Fibroblast of lung (primary cell): Measurements from ENCODE around the gene HIRA. TPM values are rescaled to one million over a fixed set of nuclear protein-coding genes. Genes with fewer than 3 reads are reported as not detected.

Source experiments
- DNase-seq, 2 donors: peaks; one replicate each; pipeline versions ENCODE4 v3.0.0 to v3.0.0-alpha.2; 2010; ENCODE audit warnings: low read depth in 2 of 2
- H2AFZ ChIP-seq: 2 replicates; pipeline ENCODE4 v1.5.1; 2012; ENCODE audit warnings: low read length, control low read depth, inconsistent platforms
- H3K27ac ChIP-seq: 2 replicates; pipeline ENCODE4 v1.5.1; 2011; ENCODE audit warnings: low read length, control low read depth; ENCODE audit not compliant: insufficient read depth
- H3K27me3 ChIP-seq: 2 replicates; pipeline ENCODE4 v1.5.1; 2011; ENCODE audit warnings: mild to moderate bottlenecking, low read length; ENCODE audit not compliant: control insufficient read depth, insufficient read depth
- H3K36me3 ChIP-seq: 2 replicates; pipeline ENCODE4 v1.5.1; 2011; ENCODE audit warnings: low read length; ENCODE audit not compliant: control insufficient read depth, insufficient read depth
- H3K4me1 ChIP-seq: 2 replicates; pipeline ENCODE4 v1.5.1; 2011; ENCODE audit warnings: low read length; ENCODE audit not compliant: control insufficient read depth, insufficient read depth; ENCODE audit errors: extremely low read depth
- H3K4me2 ChIP-seq: 2 replicates; pipeline ENCODE4 v1.5.1; 2011; ENCODE audit warnings: low read length, control low read depth; ENCODE audit not compliant: insufficient read depth; ENCODE audit errors: extremely low read depth
- H3K4me3 ChIP-seq, 4 experiments: fragments of 200-600 bp in 1 of 4; sonication (generic) in 1 of 4; replicated peaks in 1 of 4; 2 replicates each; pipeline ENCODE4 v1.5.1; 2011 to 2016; ENCODE audit warnings: low read length in 4 of 4, low read depth in 3 of 4, mild to moderate bottlenecking in 3 of 4, control low read depth in 2 of 4, inconsistent platforms in 1 of 4, mixed read lengths in 1 of 4; ENCODE audit not compliant: insufficient read depth in 1 of 4; ENCODE audit errors: control extremely low read depth in 1 of 4
- H3K79me2 ChIP-seq: 2 replicates; pipeline ENCODE4 v1.5.1; 2012; ENCODE audit warnings: mild to moderate bottlenecking, low read length, inconsistent platforms; ENCODE audit not compliant: control insufficient read depth, insufficient read depth
- H3K9ac ChIP-seq: 2 replicates; pipeline ENCODE4 v1.5.1; 2011; ENCODE audit warnings: mild to moderate bottlenecking, low read length, control low read depth; ENCODE audit not compliant: insufficient read depth
- H3K9me3 ChIP-seq: 2 replicates; pipeline ENCODE4 v1.5.1; 2012; ENCODE audit warnings: low read depth, low read length; ENCODE audit not compliant: control insufficient read depth, insufficient read depth
- H4K20me1 ChIP-seq: 2 replicates; pipeline ENCODE4 v1.5.1; 2011; ENCODE audit warnings: low read length; ENCODE audit not compliant: control insufficient read depth, insufficient read depth; ENCODE audit errors: extremely low read depth
- CTCF ChIP-seq, 2 donors: IDR thresholded peaks in 1 of 2; conservative IDR thresholded peaks in 1 of 2; 1 replicate in 1 of 2; 2 replicates in 1 of 2; pipeline ENCODE4 v1.5.1; 2011 to 2012; ENCODE audit warnings: low read length in 2 of 2, control low read depth in 1 of 2, inconsistent platforms in 1 of 2, low read depth in 1 of 2, mild to moderate bottlenecking in 1 of 2
- EZH2 ChIP-seq: IDR thresholded peaks from 2 replicates; pipeline ENCODE4 v1.5.1; 2012; ENCODE audit warnings: low read length, control low read depth, mild to moderate bottlenecking; ENCODE audit errors: missing control alignments
- polyA plus RNA-seq, 2 donors: library from polyadenylated mRNA; depleted of rRNA in 1 of 2; stranded (reverse) in 1 of 2; unstranded in 1 of 2; fragments of >200 nt; gene quantifications; 2 replicates each; pipeline ENCODE4 v1.2.1, GENCODE V29; 2011 to 2012; ENCODE audit warnings: missing spikeins in 1 of 2
- total RNA-seq: library from RNA; depleted of rRNA; stranded (reverse); fragments of >200 nt; gene quantifications from 2 replicates; pipeline ENCODE4 v1.2.1, GENCODE V29; 2014

Gene HIRA
- total and polyA plus RNA-seq, 2 donors (not counting 1 experiment from before 2014, with no cell fraction given), result 19.2 to 20.5 TPM

DNA sequence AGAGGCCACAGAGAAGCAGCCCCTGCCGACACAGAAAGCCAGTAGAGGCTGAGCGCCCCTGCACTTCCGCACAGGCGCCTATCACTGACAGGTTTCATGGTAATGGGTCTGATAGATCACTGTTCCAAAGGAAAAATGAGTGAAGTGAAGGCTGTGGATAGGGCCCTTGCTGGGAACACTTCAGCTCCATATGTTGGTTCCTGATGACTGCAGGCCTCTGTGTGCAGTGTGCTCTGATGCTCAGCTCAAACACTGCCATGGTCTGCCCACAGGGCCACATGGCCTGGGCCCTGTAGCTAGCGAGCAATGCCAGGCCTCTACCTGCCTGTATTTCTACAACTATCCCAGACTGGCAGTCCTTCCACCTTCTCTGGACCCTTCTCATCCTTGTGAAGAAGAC is 77.3 kb downstream of the HIRA start:
- Histone ChIP-seq H3K9me3 (no peaks in the 10 kb centered on the region), H3K27me3 (no peaks in the 10 kb centered on the region), H3K27ac (no peak overlapping the region), H3K79me2 (no peaks in the 10 kb centered on the region), H3K36me3 (peaks cover 33% of the 10 kb centered on the region), H3K4me3 (no peak overlapping the region), H4K20me1 (no peaks in the 10 kb centered on the region), H3K4me1 (peaks cover 3% of the 10 kb centered on the region), H3K9ac (no peak overlapping the region), H2AFZ (no peak overlapping the region), H3K4me2 (no peak overlapping the region)
- TF ChIP-seq EZH2, result no peak
- TF ChIP-seq CTCF (conservative IDR thresholded peaks at IDR 0.05 in 1 of 2, IDR thresholded peaks at IDR 0.05 in 1 of 2; ENCODE audit: low read depth in 1 of 2, low read length in 2 of 2), result no peak
- no peak for DNase-seq

DNA sequence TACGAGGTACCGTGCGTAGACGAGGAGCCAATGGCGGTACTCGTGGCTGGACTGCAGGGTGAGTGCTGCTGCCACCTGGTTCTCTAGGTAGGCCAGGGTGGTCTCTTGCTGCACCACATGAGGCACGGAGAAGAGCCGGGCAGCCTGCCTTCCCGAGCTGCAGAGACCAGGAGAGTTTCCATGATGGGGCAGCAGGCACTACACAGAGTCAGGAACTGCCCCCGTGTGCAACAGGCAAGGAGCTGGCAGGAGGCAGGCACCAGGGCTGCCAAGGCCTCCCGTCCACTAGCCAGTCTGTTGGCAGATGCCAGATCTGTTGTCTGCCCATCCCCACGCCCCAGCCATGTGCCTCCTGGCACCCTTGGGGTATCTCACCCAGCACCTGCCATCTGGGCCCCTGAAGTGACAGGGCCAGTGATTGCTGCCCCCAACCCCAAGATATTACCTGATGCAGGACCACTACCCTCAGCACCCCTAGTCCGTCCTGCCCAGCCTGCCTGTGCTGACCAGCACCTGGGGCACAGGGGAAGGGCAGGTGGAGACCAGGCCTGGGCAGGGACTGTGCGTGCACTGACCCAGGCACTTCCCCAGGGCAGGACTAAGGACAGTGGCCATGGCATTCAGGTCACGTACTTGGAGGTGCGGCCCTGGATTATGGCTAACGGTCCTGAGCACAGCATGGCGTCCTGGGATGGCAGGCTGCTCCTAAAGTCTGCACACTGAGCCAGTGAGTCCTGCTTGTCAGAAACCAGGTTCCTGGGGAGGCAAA is 78.0 kb downstream of the HIRA start:
- no peaks in the 10 kb centered on the region for H3K79me2 ChIP-seq
- no peak for TF ChIP-seq CTCF (conservative IDR thresholded peaks at IDR 0.05 in 1 of 2, IDR thresholded peaks at IDR 0.05 in 1 of 2; ENCODE audit: low read depth in 1 of 2, low read length in 2 of 2)
- no peak for TF ChIP-seq EZH2
- DNase-seq, result no peak

GRCh38 chr22:19352766-19353165 is 78.8 kb downstream of the HIRA start:
- H3K4me1 ChIP-seq, result no peaks in the 10 kb centered on the region
- TF ChIP-seq CTCF (conservative IDR thresholded peaks at IDR 0.05 in 1 of 2, IDR thresholded peaks at IDR 0.05 in 1 of 2; ENCODE audit: low read depth in 1 of 2, low read length in 2 of 2) (no peak), EZH2 (no peak)
- no peak overlapping the region for H2AFZ ChIP-seq
- no peak overlapping the region for H3K4me3 ChIP-seq
- H3K36me3 ChIP-seq, result peaks cover 29% of the 10 kb centered on the region
- DNase-seq, result no peak
- H3K9me3 ChIP-seq, result no peaks in the 10 kb centered on the region
- no peaks in the 10 kb centered on the region for H4K20me1 ChIP-seq
- H3K79me2 ChIP-seq, result no peaks in the 10 kb centered on the region
- H3K27me3 ChIP-seq, result no peaks in the 10 kb centered on the region
- H3K27ac ChIP-seq, result no peak overlapping the region
- H3K4me2 ChIP-seq, result no peak overlapping the region
- no peak overlapping the region for H3K9ac ChIP-seq

More for the DNA sequence above, 78.0 kb downstream of the HIRA start:
- no peaks in the 10 kb centered on the region for H3K9me3 ChIP-seq
- no peak overlapping the region for H2AFZ ChIP-seq
- H3K4me3 ChIP-seq, result no peak overlapping the region
- no peak overlapping the region for H3K4me2 ChIP-seq
- H3K27me3 ChIP-seq, result no peaks in the 10 kb centered on the region
- peaks cover 3% of the 10 kb centered on the region for H3K4me1 ChIP-seq
- H3K9ac ChIP-seq, result no peak overlapping the region
- peaks cover 29% of the 10 kb centered on the region for H3K36me3 ChIP-seq
- H3K27ac ChIP-seq, result no peak overlapping the region
- no peaks in the 10 kb centered on the region for H4K20me1 ChIP-seq
